GM18870 (cell line): ENCODE results near the gene SCG2.
"Not testable (repeated sequence)": the region's sequence is repeated elsewhere in the genome, so short reads cannot be mapped to it uniquely, and the experiment has no call there.

Experiments
- ATAC-seq: cut with Tn5 transposase; IDR thresholded peaks from one replicate; pipeline ENCODE4 v1.9.1; 2021; ENCODE audit warnings: moderate library complexity; ENCODE audit not compliant: unreplicated experiment

Gene SCG2

GRCh38 chr2:223612501-223612900 is 10.3 kb upstream of the SCG2 start:
- ATAC-seq = no peak

- ATAC-seq = no peak
These were observed 8.9 kb upstream of the SCG2 start for GRCh38 chr2:223611061-223611460.

GRCh38 chr2:223607476-223607875 is 5.3 kb upstream of the SCG2 start:
- no peak for ATAC-seq

- no peak for ATAC-seq
These were observed 4.8 kb upstream of the SCG2 start for GRCh38 chr2:223606946-223607345.

GRCh38 chr2:223604231-223604630 is 2.1 kb upstream of the SCG2 start:
- no peak for ATAC-seq

- no peak for ATAC-seq
These were observed 811 bp upstream of the SCG2 start for GRCh38 chr2:223602972-223603371.

- ATAC-seq = no peak
These were observed 1.1 kb downstream of the SCG2 start for GRCh38 chr2:223601018-223601417.

GRCh38 chr2:223599640-223600380 is 2.4 kb downstream of the SCG2 start:
- ATAC-seq = no peak

GRCh38 chr2:223598994-223599639 is 3.0 kb downstream of the SCG2 start:
- ATAC-seq = no peak

- ATAC-seq = no peak
These were observed 5.1 kb downstream of the SCG2 start for GRCh38 chr2:223597076-223597475.

- no peak for ATAC-seq
These were observed 6.0 kb downstream of the SCG2 start for GRCh38 chr2:223596208-223596607.

- no peak for ATAC-seq
These were observed 7.3 kb downstream of the SCG2 start for GRCh38 chr2:223594831-223595230.

GRCh38 chr2:223594259-223594658 is 7.9 kb downstream of the SCG2 start:
- no peak for ATAC-seq

GRCh38 chr2:223592689-223593088 is 9.5 kb downstream of the SCG2 start:
- ATAC-seq = not testable (repeated sequence)

GRCh38 chr2:223591596-223591995 is 10.6 kb downstream of the SCG2 start:
- ATAC-seq = no peak

- no peak for ATAC-seq
These were observed 11.2 kb downstream of the SCG2 start for GRCh38 chr2:223590964-223591363.

- ATAC-seq = no peak
These were observed 12.3 kb downstream of the SCG2 start for GRCh38 chr2:223589901-223590300.

GRCh38 chr2:223588251-223588650 is 13.9 kb downstream of the SCG2 start:
- no peak for ATAC-seq

GRCh38 chr2:223587301-223587700 is 14.9 kb downstream of the SCG2 start:
- ATAC-seq = no peak

- ATAC-seq = no peak
These were observed 15.9 kb downstream of the SCG2 start for GRCh38 chr2:223586261-223586660.

- no peak for ATAC-seq
These were observed 16.5 kb downstream of the SCG2 start for GRCh38 chr2:223585666-223586065.

GRCh38 chr2:223582001-223582400 is 20.2 kb downstream of the SCG2 start:
- no peak for ATAC-seq

- ATAC-seq = no peak
These were observed 21.2 kb downstream of the SCG2 start for GRCh38 chr2:223580951-223581350.
